Memory B cell (primary cell): ENCODE measurements around the gene GPR153.
"Not testable (repeated sequence)": the region's sequence is repeated elsewhere in the genome, so short reads cannot be mapped to it uniquely, and the experiment has no call there.

ENCODE experiments used
- ATAC-seq: fragments of 150-1000 bp; cut with Tn5 transposase; 2 replicates; pipeline ENCODE4 v1.10.0; 2021; ENCODE audit warnings: low read depth, mild to moderate bottlenecking, moderate library complexity
- DNase-seq, 2 donors: peaks; one replicate each; pipeline ENCODE4 v3.0.0; 2022; ENCODE audit warnings: low spot score in 2 of 2
- H3K27ac Mint-ChIP-seq: one replicate; pipeline ENCODE4 v1.8.0; 2022; ENCODE audit warnings: mild to moderate bottlenecking, moderate library complexity, mixed read lengths
- H3K27me3 Mint-ChIP-seq: one replicate; pipeline ENCODE4 v1.8.0; 2022; ENCODE audit warnings: mixed read lengths
- H3K36me3 Mint-ChIP-seq: one replicate; pipeline ENCODE4 v1.8.0; 2022; ENCODE audit warnings: mild to moderate bottlenecking, mixed read lengths
- H3K4me1 Mint-ChIP-seq: one replicate; pipeline ENCODE4 v1.8.0; 2022; ENCODE audit warnings: mixed read lengths
- H3K4me3 Mint-ChIP-seq: one replicate; pipeline ENCODE4 v1.8.0; 2022; ENCODE audit warnings: mild to moderate bottlenecking, moderate library complexity, mixed read lengths
- H3K9me3 Mint-ChIP-seq: one replicate; pipeline ENCODE4 v1.8.0; 2022; ENCODE audit warnings: mixed read lengths

Gene GPR153

DNA sequence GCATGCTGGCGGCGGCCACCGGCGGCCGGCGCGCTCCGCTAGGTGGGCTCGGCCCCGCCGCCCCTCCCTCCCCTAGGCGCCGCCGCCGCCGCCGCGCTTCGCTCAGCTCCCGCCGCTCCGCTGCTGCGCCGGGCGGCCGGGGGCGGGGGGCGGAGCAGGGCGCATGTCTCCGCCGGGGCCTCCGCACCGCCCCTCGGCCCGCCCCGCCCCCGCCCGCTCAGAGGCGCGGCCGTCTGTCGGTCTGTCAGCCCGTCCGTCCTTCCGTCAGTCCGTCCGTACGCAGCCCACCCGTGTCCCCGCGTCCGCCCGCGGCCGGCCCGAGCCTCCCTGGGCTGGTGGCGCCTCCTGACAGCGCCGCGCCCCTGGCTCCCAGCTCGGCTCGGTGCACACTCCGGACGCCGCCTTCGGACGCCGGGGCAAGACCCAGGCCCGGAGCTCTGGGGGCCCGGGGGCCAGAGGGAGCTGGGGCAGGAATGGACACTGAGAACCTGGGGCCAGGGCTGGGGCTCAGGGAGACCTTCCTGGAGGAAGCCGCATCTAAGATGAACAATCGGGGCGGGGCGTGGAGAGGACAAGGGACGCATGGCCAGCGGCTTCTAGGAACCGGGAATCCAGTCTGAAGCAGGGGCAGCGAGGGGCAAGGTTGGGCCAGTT, at the start of gene GPR153:
Gene GPR153 (minus strand): TSS at position 138 of the 654 bp plus-strand sequence. CDS start 6,193 bp downstream, outside the sequence.
- peaks cover 2% of the 10 kb centered on the region for H3K4me1 Mint-ChIP-seq
- peak within 1 kb of the TSS; percentile 80 for H3K4me3 Mint-ChIP-seq
- H3K9me3 Mint-ChIP-seq = no peaks in the 10 kb centered on the region
- peaks cover 13% of the 10 kb centered on the region for H3K27me3 Mint-ChIP-seq
- H3K27ac Mint-ChIP-seq = no peak within 1 kb of the TSS
- no peaks in the 10 kb centered on the region for H3K36me3 Mint-ChIP-seq
- no peak for DNase-seq
- ATAC-seq = peak; percentile 29

DNA sequence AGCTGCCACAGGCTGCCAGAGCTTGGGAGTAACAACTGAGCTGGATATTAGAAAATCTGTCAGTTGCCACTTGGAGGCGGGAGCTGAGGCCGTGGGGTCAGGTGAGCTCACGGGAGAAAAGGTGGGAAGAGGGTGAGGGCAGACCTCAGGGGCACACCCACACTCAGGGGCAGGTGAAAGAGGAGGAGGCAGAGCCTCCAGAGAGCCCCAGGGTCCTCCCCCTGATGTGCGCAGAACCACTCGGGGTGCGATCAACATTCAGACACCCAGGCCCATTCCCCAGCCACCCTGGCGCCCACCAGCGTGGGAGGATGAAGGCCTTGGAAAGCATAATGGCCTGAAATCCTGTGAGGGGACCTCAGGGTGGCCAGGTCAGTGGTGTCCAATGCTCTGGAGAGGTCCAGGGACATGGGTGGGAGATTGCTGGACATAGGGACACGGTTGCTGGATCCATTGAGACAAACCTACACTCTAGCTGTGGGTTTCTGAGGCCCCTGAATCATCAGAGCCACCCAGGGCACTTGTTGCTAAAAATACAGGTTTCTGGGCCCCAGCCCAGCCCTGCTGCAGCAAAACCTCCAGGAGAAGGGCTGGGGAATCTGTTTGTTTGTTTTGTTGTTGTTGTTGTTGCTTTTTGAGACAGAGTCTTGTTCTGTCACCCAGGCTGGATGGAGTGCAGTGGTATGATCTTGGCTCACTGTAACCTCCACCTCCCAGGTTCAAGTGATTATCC, 49.4 kb upstream of the GPR153 start:
- no peaks in the 10 kb centered on the region for H3K27me3 Mint-ChIP-seq
- no peak for DNase-seq
- H3K9me3 Mint-ChIP-seq = peaks cover 7% of the 10 kb centered on the region
- H3K27ac Mint-ChIP-seq = no peak overlapping the region
- no peak for ATAC-seq
- no peak overlapping the region for H3K4me3 Mint-ChIP-seq
- H3K36me3 Mint-ChIP-seq = no peaks in the 10 kb centered on the region
- H3K4me1 Mint-ChIP-seq = no peaks in the 10 kb centered on the region

DNA sequence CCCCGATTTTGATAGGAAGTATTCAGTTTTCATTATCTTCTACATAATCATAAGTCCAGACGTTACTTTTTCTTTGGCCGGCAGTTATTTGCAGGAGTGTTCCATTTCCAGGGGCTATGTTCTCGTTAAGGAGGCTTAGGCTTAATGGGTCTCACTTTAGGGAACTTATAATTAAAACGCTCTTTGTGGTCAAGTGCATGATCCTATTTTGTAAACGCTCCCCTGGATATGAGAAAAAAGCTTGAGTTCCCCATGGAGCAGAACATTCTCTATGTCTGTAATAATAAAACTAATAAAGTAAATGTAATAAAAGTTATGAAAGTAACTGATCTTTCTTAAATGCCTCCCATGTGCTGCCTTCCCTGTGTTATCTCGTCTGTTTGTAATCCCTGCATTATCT, 48.7 kb upstream of the GPR153 start:
- no peak overlapping the region for H3K4me3 Mint-ChIP-seq
- no peaks in the 10 kb centered on the region for H3K4me1 Mint-ChIP-seq
- peaks cover 7% of the 10 kb centered on the region for H3K9me3 Mint-ChIP-seq
- H3K36me3 Mint-ChIP-seq = no peaks in the 10 kb centered on the region
- no peak for DNase-seq
- no peak for ATAC-seq
- H3K27me3 Mint-ChIP-seq = no peaks in the 10 kb centered on the region
- H3K27ac Mint-ChIP-seq = no peak overlapping the region

DNA sequence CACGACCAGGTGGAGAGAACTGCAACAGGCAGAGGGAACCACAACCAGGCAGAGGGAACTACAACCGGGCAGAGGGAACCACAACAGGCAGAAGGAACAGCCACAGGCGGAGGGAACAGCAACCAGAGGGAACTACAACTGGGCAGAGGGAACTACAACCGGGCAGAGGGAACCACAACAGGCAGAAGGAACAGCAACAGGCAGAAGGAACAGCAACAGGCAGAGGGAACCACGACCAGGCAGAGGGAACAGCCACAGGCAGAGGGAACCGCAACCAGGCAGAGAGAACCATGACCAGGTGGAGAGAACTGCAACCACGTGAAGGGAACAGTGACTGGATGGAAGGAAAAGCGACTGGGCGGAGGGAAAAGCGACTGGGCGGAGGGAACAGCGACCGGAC, 47.6 kb upstream of the GPR153 start:
- Mint-ChIP-seq H3K9me3 (peaks cover 7% of the 10 kb centered on the region), H3K27ac (no peak overlapping the region), H3K4me1 (no peaks in the 10 kb centered on the region), H3K4me3 (no peak overlapping the region), H3K27me3 (no peaks in the 10 kb centered on the region), H3K36me3 (no peaks in the 10 kb centered on the region)
- DNase-seq = no peak
- no peak for ATAC-seq

DNA sequence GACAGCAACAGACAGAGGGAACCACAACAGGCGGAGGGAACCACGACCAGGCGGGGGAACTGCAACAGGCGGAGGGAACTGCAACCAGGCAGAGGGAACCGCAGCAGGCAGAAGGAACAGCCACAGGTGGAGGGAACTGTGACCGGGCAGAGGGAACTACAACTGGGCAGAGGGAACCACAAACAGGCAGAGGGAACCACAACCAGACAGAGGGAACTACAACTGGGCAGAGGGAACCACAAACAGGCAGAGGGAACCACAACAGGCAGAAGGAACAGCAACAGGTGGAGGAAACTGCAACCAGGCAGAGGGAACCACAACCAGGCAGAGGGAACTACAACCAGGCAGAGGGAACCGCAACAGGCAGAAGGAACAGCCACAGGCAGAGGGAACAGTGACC, 46.8 kb upstream of the GPR153 start:
- not testable (repeated sequence) for H3K36me3 Mint-ChIP-seq, DNase-seq, H3K9me3 Mint-ChIP-seq, H3K4me1 Mint-ChIP-seq, H3K27ac Mint-ChIP-seq, ATAC-seq, H3K4me3 Mint-ChIP-seq, H3K27me3 Mint-ChIP-seq

DNA sequence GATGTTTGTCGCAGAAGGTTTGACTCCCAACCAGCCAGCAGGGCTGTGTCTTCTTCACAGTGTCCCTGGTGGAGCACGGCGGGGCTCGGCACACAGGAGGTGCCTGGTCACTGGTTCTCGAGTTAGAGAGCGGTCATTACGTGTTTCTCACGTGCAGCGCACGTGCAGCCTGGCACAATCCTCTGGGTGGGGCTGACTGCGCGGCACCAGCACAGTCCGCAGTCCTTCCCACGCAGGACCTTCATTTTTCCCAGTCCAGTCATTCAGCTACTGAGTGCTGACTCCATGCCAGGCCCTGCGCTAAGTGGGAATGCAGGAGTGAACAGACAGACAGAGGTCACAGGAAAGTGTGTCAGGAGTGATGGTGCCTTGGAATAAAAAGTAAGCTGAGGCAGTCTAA, 46.2 kb upstream of the GPR153 start:
- no peak for DNase-seq
- Mint-ChIP-seq H3K4me1 (no peaks in the 10 kb centered on the region), H3K27me3 (no peaks in the 10 kb centered on the region), H3K27ac (no peak overlapping the region), H3K9me3 (peaks cover 7% of the 10 kb centered on the region), H3K4me3 (no peak overlapping the region), H3K36me3 (no peaks in the 10 kb centered on the region)
- no peak for ATAC-seq

DNA sequence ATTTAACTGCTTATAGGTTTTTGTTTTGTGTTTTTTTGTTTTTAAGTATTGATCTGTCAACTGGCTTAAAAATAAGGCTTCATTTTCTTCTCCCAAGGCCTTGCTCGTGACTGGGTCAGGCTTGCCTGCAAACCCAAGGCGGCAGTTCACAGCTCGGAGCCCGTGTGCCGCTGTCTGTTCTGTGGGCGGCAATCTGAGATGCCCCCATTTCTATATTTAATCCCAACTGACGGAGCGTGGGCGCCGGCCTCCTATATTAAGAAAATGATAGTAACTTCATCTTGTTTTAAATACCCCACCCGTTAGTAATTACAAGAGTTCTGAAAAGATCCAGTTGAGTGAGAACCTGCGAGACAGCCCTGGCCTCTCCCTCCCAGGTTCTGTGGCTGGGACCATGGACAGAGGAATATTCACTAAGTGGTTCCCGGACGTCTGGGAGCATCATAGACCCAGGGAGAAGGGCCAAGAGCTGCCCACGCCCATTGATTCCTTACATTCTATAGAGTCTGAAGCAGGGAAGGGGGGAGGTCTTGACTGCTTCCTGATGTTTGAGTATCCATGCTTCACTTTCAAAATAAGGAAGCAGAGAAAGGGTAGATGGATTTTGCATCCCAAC, 42.6 kb upstream of the GPR153 start:
- H3K4me3 Mint-ChIP-seq = no peak overlapping the region
- no peak for ATAC-seq
- peaks cover 7% of the 10 kb centered on the region for H3K9me3 Mint-ChIP-seq
- no peaks in the 10 kb centered on the region for H3K36me3 Mint-ChIP-seq
- DNase-seq = no peak
- H3K27ac Mint-ChIP-seq = no peak overlapping the region
- no peaks in the 10 kb centered on the region for H3K27me3 Mint-ChIP-seq
- H3K4me1 Mint-ChIP-seq = no peaks in the 10 kb centered on the region

DNA sequence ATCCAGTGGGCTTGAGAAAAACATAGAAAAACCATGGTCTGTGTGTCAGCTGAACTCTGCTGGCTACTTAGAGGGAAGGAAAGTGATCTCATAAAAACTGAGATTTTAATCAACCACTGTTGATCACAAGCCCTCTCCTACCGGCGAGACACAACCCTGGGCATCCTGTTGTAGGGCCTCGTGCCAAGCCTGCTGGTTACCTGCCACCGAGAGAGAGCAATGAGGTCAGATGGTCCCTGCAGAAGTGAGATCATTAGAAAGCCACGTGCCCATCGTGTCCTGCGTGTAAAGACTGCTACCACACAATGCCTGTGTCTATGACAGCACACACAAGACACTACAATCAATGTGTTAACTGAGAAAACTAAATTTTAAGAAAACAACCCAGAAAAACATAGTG, 41.7 kb upstream of the GPR153 start:
- Mint-ChIP-seq H3K36me3 (no peaks in the 10 kb centered on the region), H3K27me3 (no peaks in the 10 kb centered on the region), H3K4me3 (no peak overlapping the region), H3K4me1 (no peaks in the 10 kb centered on the region), H3K9me3 (peaks cover 2% of the 10 kb centered on the region), H3K27ac (no peak overlapping the region)
- ATAC-seq (no peak), DNase-seq (no peak)

DNA sequence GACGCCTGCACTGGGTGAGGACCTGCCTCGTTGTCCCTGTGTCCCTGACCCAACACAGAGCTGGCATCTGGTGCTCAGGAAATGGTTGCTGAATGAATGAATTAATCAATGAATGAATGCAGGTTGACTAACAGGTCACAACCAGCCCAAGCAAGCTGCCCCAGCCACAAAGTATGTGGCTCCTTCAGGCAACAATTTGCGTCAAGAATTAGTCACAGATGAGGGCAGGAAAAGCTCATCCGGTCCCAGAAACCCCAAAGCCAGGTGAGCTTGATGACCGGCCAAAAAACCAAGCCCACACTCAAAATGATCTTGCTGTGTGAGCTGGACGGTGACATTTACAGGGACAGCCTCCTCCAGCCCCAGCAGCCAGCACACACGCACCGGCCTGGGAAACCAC, 40.6 kb upstream of the GPR153 start:
- no peak overlapping the region for H3K27ac Mint-ChIP-seq
- no peak overlapping the region for H3K4me3 Mint-ChIP-seq
- H3K4me1 Mint-ChIP-seq = no peaks in the 10 kb centered on the region

DNA sequence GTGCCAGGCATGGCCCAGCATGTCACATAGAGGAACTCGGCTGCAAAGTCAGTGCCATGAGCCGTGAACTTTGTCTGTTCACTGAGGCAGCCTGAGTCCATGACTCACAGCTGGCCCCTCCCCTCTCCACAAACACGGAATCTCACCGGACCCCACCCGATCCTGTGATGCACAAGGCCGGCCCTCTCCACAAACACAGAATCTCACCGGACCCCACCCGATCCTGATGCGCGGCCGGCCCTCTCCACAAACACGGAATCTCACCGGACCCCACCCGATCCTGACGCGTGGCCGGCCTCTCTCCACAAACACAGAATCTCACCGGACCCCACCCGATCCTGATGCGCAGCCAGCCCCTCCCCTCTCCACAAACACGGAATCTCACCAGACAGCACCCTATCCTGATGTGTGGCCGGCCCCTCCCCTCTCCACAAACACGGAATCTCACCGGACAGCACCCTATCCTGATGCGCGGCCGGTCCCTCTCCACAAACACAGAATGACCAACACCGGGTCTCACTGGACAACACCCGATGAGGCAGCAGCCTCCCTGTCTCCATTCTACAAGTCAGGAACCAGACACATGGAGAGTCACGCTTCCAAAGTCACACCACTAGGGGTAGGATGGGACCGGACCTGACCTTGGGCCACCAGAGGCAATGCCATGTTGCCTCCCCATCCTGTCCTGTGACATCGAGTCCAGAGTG, 39.6 kb upstream of the GPR153 start:
- H3K27ac Mint-ChIP-seq = no peak overlapping the region
- no peak for ATAC-seq
- no peaks in the 10 kb centered on the region for H3K4me1 Mint-ChIP-seq
- no peaks in the 10 kb centered on the region for H3K9me3 Mint-ChIP-seq
- H3K36me3 Mint-ChIP-seq = no peaks in the 10 kb centered on the region
- no peak for DNase-seq
- no peak overlapping the region for H3K4me3 Mint-ChIP-seq
- H3K27me3 Mint-ChIP-seq = no peaks in the 10 kb centered on the region

More for the DNA sequence above, 40.6 kb upstream of the GPR153 start:
- no peaks in the 10 kb centered on the region for H3K9me3 Mint-ChIP-seq
- no peaks in the 10 kb centered on the region for H3K36me3 Mint-ChIP-seq
- H3K27me3 Mint-ChIP-seq = no peaks in the 10 kb centered on the region
- ATAC-seq (no peak), DNase-seq (no peak)

DNA sequence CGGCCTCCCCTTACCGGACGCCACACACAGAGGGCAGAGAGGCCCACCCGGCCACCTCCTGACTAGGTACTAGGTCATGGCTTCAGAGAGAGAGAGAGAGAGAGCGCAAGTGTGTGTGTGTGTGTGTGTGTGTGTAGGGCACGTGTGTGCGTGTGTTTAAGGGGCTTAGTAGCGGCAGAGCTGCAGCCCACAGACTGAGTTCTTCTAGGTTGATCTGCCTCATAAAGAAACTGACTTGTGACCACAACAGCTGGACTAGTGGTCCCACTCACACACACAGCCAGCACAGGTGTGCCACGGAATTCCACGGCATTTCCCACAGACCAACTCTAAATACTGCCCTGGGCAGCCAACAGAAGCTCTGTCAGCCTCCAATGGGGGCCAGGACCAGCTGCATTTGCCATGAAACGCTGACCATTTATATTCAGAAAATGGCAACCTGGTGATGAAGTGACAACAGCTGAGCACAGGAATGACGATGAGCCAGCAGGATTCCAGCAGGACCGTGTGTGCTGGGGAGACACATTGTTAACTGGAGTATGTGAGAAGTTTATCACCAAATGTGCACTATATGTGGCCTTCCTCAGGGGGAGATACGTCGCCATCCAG, 38.8 kb upstream of the GPR153 start:
- no peak overlapping the region for H3K27ac Mint-ChIP-seq
- no peaks in the 10 kb centered on the region for H3K36me3 Mint-ChIP-seq
- no peak for ATAC-seq
- no peaks in the 10 kb centered on the region for H3K27me3 Mint-ChIP-seq
- no peaks in the 10 kb centered on the region for H3K4me1 Mint-ChIP-seq
- H3K9me3 Mint-ChIP-seq = no peaks in the 10 kb centered on the region
- H3K4me3 Mint-ChIP-seq = no peak overlapping the region
- DNase-seq = no peak

DNA sequence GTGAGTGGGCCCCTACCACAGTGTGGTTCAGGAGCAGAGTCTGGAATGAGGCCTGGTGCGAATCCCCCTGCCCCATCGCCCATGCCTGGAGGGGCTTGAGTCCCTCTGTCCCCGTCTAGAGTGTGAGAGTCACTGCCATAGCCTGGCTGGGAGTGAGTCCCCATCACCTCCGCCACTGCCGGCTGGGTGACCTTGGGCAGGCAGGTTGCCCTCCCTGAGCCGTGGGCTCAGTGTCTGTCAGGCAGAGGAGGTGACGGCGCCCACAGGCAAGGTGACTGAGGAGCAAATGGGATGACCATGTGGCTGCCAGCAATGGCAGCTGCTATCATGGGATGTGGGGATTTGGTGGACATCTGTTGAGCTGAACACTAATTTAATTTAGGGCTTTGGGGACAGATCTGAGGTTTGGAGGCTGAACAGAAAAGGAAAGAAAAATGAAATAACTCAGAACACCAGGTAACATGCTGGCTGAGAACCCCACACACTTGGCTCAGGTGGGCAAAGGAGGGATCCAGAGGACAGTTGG, 38.1 kb upstream of the GPR153 start:
- Mint-ChIP-seq H3K36me3 (peaks cover under 1% of the 10 kb centered on the region), H3K27me3 (no peaks in the 10 kb centered on the region), H3K27ac (no peak overlapping the region), H3K4me3 (no peak overlapping the region), H3K9me3 (no peaks in the 10 kb centered on the region), H3K4me1 (no peaks in the 10 kb centered on the region)
- ATAC-seq (no peak), DNase-seq (no peak)

DNA sequence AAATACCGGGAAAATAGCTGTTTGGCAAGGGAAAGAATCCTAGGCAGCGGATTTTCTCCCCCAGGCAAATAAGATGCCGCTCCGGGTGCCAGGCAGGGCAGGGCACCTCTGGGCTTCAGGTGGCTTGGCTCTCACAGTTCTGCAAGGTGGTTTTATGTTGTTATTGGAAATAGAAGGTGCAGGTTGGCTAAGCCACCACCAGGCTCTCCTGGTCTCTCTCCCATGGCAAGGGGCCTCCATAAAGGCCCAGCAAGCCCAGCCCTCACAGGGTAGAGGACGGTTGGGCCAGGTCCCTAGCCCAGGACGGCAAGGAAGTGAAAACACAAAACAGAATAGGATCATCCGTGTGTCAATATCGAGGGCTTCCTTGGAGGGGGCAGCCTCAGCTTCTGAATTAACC, 37.6 kb upstream of the GPR153 start:
- Mint-ChIP-seq H3K27me3 (no peaks in the 10 kb centered on the region), H3K4me1 (no peaks in the 10 kb centered on the region), H3K36me3 (peaks cover 2% of the 10 kb centered on the region), H3K4me3 (no peak overlapping the region), H3K9me3 (no peaks in the 10 kb centered on the region), H3K27ac (no peak overlapping the region)
- no peak for DNase-seq
- no peak for ATAC-seq

DNA sequence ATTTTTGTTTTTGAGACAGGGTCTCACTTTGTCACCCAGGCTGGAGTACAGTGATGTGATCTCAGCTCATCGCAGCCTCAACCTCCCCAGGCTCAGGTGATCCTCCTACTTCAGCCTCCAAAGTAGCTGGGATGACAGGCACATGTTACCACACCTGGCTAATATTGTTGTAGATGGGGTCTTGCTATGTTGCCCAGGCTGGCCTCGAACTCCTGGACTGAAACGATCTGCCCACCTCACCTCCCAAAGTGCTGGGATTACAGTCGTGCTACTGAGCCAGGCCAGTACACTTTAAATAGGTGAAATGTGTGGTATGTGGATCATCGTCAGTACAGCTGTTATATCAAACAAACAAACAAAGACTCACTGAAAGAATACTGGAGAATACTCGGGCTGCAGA, 35.0 kb upstream of the GPR153 start:
- peaks cover 2% of the 10 kb centered on the region for H3K36me3 Mint-ChIP-seq
- no peak for ATAC-seq
- H3K9me3 Mint-ChIP-seq = no peaks in the 10 kb centered on the region
- no peak overlapping the region for H3K4me3 Mint-ChIP-seq
- H3K27ac Mint-ChIP-seq = no peak overlapping the region
- no peaks in the 10 kb centered on the region for H3K27me3 Mint-ChIP-seq
- no peaks in the 10 kb centered on the region for H3K4me1 Mint-ChIP-seq
- DNase-seq = no peak
